HG03571 (cell line): ENCODE data around the gene CCRL2.

ENCODE experiments used
- ATAC-seq: cut with Tn5 transposase; IDR thresholded peaks from one replicate; pipeline ENCODE4 v1.9.1; 2021; ENCODE audit not compliant: unreplicated experiment

Gene CCRL2

GRCh38 chr3:46406788-46407611 is at the start of gene CCRL2, which contains the start of gene CCR5AS:
Gene CCRL2, plus strand, starts transcription at chr3:46407259. Its CDS starts 821 bp downstream, at chr3:46408080.
Gene CCR5AS, minus strand, starts transcription at chr3:46407066.
- no peak for ATAC-seq

GRCh38 chr3:46358466-46358865 is 48.6 kb upstream of the CCRL2 start:
- ATAC-seq: no peak

- no peak for ATAC-seq
Measured at GRCh38 chr3:46359733-46360493, 47.1 kb upstream of the CCRL2 start.

- ATAC-seq: no peak
Measured at GRCh38 chr3:46360907-46361306, 46.2 kb upstream of the CCRL2 start.

- no peak for ATAC-seq
Measured at GRCh38 chr3:46361408-46362283, 45.4 kb upstream of the CCRL2 start.

- ATAC-seq: no peak
Measured at GRCh38 chr3:46365041-46365440, 42.0 kb upstream of the CCRL2 start.

- ATAC-seq: no peak
Measured at GRCh38 chr3:46365737-46366524, 41.1 kb upstream of the CCRL2 start.

GRCh38 chr3:46367811-46368210 is 39.2 kb upstream of the CCRL2 start:
- no peak for ATAC-seq

- no peak for ATAC-seq
Measured at GRCh38 chr3:46368569-46368968, 38.5 kb upstream of the CCRL2 start.

GRCh38 chr3:46369151-46369550 is 37.9 kb upstream of the CCRL2 start:
- no peak for ATAC-seq

- no peak for ATAC-seq
Measured at GRCh38 chr3:46369675-46370132, 37.4 kb upstream of the CCRL2 start.

GRCh38 chr3:46370839-46371518 is 36.1 kb upstream of the CCRL2 start, which contains the start of gene CCR5:
Gene CCR5, plus strand, starts transcription at chr3:46370946. Its CDS starts 1,957 bp downstream, at chr3:46372903.
- no peak for ATAC-seq

GRCh38 chr3:46371519-46372340 is 35.3 kb upstream of the CCRL2 start:
- no peak for ATAC-seq

- ATAC-seq: no peak
Measured at GRCh38 chr3:46372492-46373359, 34.3 kb upstream of the CCRL2 start.

GRCh38 chr3:46374755-46375154 is 32.3 kb upstream of the CCRL2 start:
- no peak for ATAC-seq

GRCh38 chr3:46375218-46375617 is 31.8 kb upstream of the CCRL2 start:
- ATAC-seq: no peak

GRCh38 chr3:46375814-46376213 is 31.2 kb upstream of the CCRL2 start:
- ATAC-seq: no peak
